Uterus (tissue), 4 donors: ENCODE measurements around the gene NR6A1. TPM values are rescaled to one million over a fixed set of nuclear protein-coding genes. Genes with fewer than 3 reads are reported as not detected.

Source experiments
- DNase-seq, 2 donors: peaks; one replicate each; pipeline ENCODE4 v3.0.0-alpha.2; 2019 to 2020
- H3K27ac ChIP-seq, 2 donors: fragments of 200-600 bp; sonication (generic); 1 replicate in 1 of 2; 2 replicates in 1 of 2; pipeline ENCODE4 v1.5.1; 2016 to 2018
- H3K27me3 ChIP-seq, 2 donors: fragments of 200-600 bp; sonication (generic); one replicate each; pipeline ENCODE4 v1.5.1; 2018 to 2019; ENCODE audit warnings: control low read depth in 1 of 2
- H3K36me3 ChIP-seq, 2 donors: fragments of 200-600 bp; sonication (generic); one replicate each; pipeline ENCODE4 v1.5.1; 2019; ENCODE audit warnings: control low read depth in 1 of 2
- H3K4me1 ChIP-seq, 2 donors: fragments of 200-600 bp; sonication (generic); one replicate each; pipeline ENCODE4 v1.5.1; 2018 to 2019; ENCODE audit warnings: control low read depth in 1 of 2
- H3K4me3 ChIP-seq, 2 donors: fragments of 200-600 bp; sonication (generic); 1 replicate in 1 of 2; 2 replicates in 1 of 2; pipeline ENCODE4 v1.5.1; 2018 to 2019; ENCODE audit warnings: mild to moderate bottlenecking in 1 of 2
- H3K9me3 ChIP-seq, 2 donors: fragments of 200-600 bp; sonication (generic); one replicate each; pipeline ENCODE4 v1.5.1; 2019; ENCODE audit warnings: control low read depth in 1 of 2
- POLR2A ChIP-seq, 2 donors: fragments of 450-650 bp; IDR thresholded peaks; one replicate each; pipeline ENCODE4 v1.6.1; 2016; ENCODE audit warnings: antibody characterized with exemption in 2 of 2, mild to moderate bottlenecking in 1 of 2, moderate library complexity in 1 of 2
- intact Hi-C: fragments of 100-400 bp; cut with DNase I; formaldehyde crosslinking; loops from one replicate; pipeline ENCODE4 v1.15.1; 2023; ENCODE audit warnings: low total_unique reads
- total RNA-seq, 4 donors: library from RNA; depleted of rRNA in 3 of 4; stranded (reverse); fragments of >200 nt in 3 of 4; gene quantifications; one replicate each; pipeline versions ENCODE4 v1.1.0 to v1.2.4, GENCODE V29; 2014 to 2023
- TF ChIP-seq, protein P1 (sequence below), 4 experiments: fragments of 200-600 bp in 2 of 4; fragments of 450-650 bp in 2 of 4; sonication (generic) in 2 of 4; IDR thresholded peaks; one replicate each; pipeline ENCODE4 v1.5.1; 2016 to 2019; ENCODE audit warnings: antibody characterized with exemption in 4 of 4, mild to moderate bottlenecking in 2 of 4, moderate library complexity in 1 of 4
- donor health status: DM: yes; HTN: yes; CAD: no.

The NR6A1 gene
- total RNA-seq, 4 donors from 2014 or later: under 0.01 to 2.6 (median 1.3) TPM; not detected in 1

DNA sequence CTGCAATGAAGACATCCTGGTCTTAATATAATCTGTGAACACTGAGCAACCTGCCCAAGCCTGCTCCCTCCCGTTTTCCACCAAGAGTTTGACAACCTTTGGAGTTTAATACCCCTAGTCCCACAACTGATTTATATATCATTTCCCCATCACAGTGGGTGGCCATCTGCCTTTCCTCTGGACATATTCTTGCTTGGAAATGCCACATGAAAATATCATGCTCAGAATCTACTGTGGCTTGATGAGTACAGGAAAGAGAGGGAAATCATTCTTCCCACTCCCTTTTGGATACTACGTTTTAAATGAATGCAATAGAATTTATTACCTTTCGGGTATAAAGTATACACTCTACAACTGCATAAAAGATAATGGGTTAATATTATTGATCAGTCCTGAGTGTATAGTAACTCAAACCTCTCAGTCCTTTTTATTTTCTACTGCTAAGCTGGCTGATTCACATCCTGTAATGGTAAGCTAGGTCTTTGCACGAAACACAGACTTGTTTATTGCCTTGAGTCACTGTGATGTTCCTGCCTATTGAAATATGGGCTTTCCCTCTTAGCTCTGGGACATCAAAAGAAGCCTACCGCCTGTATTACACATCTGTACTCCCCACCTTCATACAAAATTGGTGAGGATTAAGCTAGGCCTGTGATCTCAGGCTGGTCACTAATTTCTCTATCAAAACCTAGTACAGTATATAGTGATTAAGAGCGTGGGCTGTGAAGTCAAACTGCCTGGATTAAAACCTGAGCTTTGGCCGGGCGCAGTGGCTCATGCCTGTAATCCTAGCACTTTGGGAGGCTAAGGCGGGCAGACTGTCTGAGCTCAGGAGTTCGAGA lies 196.4 kb downstream of the NR6A1 start:
- Histone ChIP-seq H3K4me3 (no peak overlapping the region), H3K36me3 (no peaks in the 10 kb centered on the region), H3K27ac (no peak overlapping the region), H3K27me3 (no peaks in the 10 kb centered on the region), H3K4me1 (no peaks in the 10 kb centered on the region), H3K9me3 (no peaks in the 10 kb centered on the region)
- intact Hi-C loops: no loop called here
- TF ChIP-seq, protein P1, sequence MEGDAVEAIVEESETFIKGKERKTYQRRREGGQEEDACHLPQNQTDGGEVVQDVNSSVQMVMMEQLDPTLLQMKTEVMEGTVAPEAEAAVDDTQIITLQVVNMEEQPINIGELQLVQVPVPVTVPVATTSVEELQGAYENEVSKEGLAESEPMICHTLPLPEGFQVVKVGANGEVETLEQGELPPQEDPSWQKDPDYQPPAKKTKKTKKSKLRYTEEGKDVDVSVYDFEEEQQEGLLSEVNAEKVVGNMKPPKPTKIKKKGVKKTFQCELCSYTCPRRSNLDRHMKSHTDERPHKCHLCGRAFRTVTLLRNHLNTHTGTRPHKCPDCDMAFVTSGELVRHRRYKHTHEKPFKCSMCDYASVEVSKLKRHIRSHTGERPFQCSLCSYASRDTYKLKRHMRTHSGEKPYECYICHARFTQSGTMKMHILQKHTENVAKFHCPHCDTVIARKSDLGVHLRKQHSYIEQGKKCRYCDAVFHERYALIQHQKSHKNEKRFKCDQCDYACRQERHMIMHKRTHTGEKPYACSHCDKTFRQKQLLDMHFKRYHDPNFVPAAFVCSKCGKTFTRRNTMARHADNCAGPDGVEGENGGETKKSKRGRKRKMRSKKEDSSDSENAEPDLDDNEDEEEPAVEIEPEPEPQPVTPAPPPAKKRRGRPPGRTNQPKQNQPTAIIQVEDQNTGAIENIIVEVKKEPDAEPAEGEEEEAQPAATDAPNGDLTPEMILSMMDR (IDR thresholded peaks at IDR 0.05): no peak
- no peak for TF ChIP-seq POLR2A (IDR thresholded peaks at IDR 0.05)
- DNase-seq: no peak

DNA sequence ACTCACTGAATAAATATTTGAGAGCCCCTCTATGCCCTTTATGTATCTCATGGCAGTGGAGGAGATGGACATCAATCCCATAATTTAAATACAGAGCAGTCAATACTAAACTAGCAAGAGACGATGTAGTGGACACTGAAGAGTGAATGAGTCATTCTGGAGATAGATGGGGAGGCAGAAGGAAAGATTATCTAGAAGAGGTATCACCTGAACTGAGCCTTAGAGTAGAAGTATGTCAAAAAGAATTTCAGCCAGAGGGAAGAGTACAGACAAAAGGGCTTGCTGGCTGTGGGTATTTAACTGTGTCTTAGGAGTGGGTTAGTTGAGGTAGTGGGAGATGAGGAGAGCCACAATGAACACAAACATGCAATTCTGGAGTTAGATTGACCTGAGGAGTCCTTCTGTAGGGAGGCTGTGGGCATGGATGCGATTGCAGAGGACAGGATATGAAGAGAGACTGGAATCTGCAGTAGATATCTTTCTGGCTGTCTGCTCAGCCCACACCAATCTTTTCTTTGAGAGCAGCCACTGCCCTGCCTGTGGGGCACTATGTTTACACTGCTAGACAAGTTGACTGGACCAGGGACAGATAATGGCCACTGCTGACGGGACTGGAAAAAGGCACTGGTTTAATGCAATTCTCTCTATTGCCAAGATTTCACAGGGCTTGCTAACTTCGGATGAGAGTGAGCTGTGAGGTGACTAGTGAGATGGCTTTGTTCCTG lies 200.0 kb downstream of the NR6A1 start:
- no peak for TF ChIP-seq POLR2A (IDR thresholded peaks at IDR 0.05)
- TF ChIP-seq, protein P1 (IDR thresholded peaks at IDR 0.05): no peak
- Histone ChIP-seq H3K36me3 (no peaks in the 10 kb centered on the region), H3K27me3 (no peaks in the 10 kb centered on the region), H3K9me3 (no peaks in the 10 kb centered on the region), H3K4me1 (no peaks in the 10 kb centered on the region), H3K27ac (no peak overlapping the region), H3K4me3 (no peak overlapping the region)
- intact Hi-C loops: no loop called here
- no peak for DNase-seq

DNA sequence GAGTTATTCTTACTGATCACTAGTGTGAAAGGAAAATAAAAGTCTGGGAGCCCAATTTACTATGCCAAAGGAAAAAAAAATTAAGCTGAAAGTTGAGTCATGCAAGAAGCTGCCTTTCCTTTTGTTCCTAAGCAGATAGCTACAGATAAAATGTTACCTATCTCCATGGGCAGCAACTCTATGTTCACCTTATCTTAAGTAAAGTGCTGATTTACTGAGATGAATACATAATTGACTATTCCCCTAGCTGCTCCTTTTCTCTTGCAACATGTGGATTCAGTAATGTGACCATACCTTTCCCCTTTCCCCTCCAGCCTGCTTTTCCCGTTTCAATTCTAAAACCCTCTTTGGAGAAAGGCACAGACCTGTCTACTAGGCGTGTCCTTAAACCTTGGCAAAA lies 201.2 kb downstream of the NR6A1 start:
- DNase-seq: no peak
- H3K4me3 ChIP-seq: no peak overlapping the region
- intact Hi-C loops: no loop called here
- TF ChIP-seq POLR2A (IDR thresholded peaks at IDR 0.05): no peak
- TF ChIP-seq, protein P1 (IDR thresholded peaks at IDR 0.05): no peak
- no peak overlapping the region for H3K27ac ChIP-seq
- no peaks in the 10 kb centered on the region for H3K36me3 ChIP-seq
- H3K4me1 ChIP-seq: no peaks in the 10 kb centered on the region
- no peaks in the 10 kb centered on the region for H3K27me3 ChIP-seq
- H3K9me3 ChIP-seq: no peaks in the 10 kb centered on the region

DNA sequence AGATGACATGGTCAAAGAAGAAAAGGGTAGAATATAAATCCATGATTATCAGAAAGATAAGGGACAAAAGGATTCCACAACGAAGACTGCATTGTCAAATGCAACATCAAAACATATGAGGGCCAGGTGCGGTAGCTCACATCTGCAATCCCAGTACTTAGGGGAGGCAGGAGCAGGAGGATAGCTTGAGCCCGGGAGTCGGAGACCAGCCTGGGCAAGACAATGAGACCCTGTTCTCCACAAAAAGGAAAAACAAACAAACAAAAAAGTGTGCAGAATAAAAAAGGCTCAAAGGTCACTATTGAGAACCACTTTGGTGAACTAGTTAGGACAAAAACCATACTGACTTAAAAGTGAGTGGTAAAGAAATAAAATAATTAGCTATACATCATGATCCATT lies 203.7 kb downstream of the NR6A1 start:
- no peak for TF ChIP-seq POLR2A (IDR thresholded peaks at IDR 0.05)
- TF ChIP-seq, protein P1 (IDR thresholded peaks at IDR 0.05): no peak
- H3K36me3 ChIP-seq: no peaks in the 10 kb centered on the region
- no peak for DNase-seq
- no peak overlapping the region for H3K4me3 ChIP-seq
- H3K4me1 ChIP-seq: no peaks in the 10 kb centered on the region
- H3K27ac ChIP-seq: no peak overlapping the region
- intact Hi-C loops: no loop called here
- H3K27me3 ChIP-seq: no peaks in the 10 kb centered on the region
- no peaks in the 10 kb centered on the region for H3K9me3 ChIP-seq

DNA sequence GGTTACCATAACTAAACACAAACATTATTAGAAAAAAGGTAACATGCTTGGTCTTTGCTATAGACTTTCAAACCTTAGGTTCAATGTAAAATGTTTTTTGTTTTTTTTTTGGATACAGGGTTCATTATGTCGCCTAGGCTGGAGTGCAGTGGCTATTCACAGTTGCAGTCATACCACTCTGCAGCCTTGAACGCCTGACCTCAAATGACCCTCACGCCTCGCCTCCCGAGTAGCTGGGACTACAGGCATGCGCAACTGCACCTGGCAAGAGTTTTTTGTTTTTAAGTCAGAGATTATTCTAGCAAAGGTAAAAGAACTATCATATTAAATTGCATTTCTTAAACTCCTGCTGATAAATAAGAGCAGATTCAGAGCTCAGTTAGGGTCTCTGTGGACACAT lies 208.8 kb downstream of the NR6A1 start:
- Histone ChIP-seq H3K27me3 (no peaks in the 10 kb centered on the region), H3K4me1 (no peaks in the 10 kb centered on the region), H3K36me3 (no peaks in the 10 kb centered on the region), H3K27ac (no peak overlapping the region), H3K9me3 (no peaks in the 10 kb centered on the region), H3K4me3 (no peak overlapping the region)
- DNase-seq: no peak
- intact Hi-C loops: no loop called here
- no peak for TF ChIP-seq POLR2A (IDR thresholded peaks at IDR 0.05)
- TF ChIP-seq, protein P1 (IDR thresholded peaks at IDR 0.05): no peak
